ENCODE measurements around the gene TPCN2.

The TPCN2 gene

DNA sequence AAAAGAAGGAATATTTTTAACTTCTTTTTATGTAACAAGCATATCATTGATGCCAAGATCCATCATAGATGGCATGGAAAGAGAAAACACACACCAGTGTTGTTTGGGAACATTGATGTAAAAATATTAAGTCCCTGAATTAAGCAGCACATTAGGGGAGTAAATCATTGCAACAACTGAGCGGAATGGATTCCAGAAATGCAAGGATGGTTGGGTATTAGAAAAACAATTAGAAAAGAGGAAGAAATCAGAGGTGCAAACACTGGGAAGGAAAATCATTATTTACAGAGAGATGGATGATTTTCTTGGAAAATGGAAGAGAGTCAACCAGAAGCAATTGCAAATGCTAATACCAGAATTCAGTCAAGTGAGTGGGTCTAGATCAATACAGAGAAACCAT lies 115.1 kb downstream of the TPCN2 start (continued):
- TF ChIP-seq, protein P1, sequence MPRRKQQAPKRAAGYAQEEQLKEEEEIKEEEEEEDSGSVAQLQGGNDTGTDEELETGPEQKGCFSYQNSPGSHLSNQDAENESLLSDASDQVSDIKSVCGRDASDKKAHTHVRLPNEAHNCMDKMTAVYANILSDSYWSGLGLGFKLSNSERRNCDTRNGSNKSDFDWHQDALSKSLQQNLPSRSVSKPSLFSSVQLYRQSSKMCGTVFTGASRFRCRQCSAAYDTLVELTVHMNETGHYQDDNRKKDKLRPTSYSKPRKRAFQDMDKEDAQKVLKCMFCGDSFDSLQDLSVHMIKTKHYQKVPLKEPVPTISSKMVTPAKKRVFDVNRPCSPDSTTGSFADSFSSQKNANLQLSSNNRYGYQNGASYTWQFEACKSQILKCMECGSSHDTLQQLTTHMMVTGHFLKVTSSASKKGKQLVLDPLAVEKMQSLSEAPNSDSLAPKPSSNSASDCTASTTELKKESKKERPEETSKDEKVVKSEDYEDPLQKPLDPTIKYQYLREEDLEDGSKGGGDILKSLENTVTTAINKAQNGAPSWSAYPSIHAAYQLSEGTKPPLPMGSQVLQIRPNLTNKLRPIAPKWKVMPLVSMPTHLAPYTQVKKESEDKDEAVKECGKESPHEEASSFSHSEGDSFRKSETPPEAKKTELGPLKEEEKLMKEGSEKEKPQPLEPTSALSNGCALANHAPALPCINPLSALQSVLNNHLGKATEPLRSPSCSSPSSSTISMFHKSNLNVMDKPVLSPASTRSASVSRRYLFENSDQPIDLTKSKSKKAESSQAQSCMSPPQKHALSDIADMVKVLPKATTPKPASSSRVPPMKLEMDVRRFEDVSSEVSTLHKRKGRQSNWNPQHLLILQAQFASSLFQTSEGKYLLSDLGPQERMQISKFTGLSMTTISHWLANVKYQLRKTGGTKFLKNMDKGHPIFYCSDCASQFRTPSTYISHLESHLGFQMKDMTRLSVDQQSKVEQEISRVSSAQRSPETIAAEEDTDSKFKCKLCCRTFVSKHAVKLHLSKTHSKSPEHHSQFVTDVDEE (CRISPR knock-in tag; IDR thresholded peaks at IDR 0.05): no peak
- TF ChIP-seq, protein P2, sequence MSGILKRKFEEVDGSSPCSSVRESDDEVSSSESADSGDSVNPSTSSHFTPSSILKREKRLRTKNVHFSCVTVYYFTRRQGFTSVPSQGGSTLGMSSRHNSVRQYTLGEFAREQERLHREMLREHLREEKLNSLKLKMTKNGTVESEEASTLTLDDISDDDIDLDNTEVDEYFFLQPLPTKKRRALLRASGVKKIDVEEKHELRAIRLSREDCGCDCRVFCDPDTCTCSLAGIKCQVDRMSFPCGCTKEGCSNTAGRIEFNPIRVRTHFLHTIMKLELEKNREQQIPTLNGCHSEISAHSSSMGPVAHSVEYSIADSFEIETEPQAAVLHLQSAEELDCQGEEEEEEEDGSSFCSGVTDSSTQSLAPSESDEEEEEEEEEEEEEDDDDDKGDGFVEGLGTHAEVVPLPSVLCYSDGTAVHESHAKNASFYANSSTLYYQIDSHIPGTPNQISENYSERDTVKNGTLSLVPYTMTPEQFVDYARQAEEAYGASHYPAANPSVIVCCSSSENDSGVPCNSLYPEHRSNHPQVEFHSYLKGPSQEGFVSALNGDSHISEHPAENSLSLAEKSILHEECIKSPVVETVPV (CRISPR knock-in tag; IDR thresholded peaks at IDR 0.05): no peak
- TF ChIP-seq, protein P3, sequence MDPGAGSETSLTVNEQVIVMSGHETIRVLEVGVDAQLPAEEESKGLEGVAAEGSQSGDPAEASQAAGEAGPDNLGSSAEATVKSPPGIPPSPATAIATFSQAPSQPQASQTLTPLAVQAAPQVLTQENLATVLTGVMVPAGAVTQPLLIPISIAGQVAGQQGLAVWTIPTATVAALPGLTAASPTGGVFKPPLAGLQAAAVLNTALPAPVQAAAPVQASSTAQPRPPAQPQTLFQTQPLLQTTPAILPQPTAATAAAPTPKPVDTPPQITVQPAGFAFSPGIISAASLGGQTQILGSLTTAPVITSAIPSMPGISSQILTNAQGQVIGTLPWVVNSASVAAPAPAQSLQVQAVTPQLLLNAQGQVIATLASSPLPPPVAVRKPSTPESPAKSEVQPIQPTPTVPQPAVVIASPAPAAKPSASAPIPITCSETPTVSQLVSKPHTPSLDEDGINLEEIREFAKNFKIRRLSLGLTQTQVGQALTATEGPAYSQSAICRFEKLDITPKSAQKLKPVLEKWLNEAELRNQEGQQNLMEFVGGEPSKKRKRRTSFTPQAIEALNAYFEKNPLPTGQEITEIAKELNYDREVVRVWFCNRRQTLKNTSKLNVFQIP (CRISPR knock-in tag; IDR thresholded peaks at IDR 0.05; ENCODE audit: borderline replicate concordance, low read depth): no peak
- TF ChIP-seq CSDC2 (CRISPR knock-in tag; IDR thresholded peaks at IDR 0.05) (no peak), ZNF565 (CRISPR knock-in tag; conservative IDR thresholded peaks at IDR 0.05; ENCODE audit: low read depth) (no peak)

DNA sequence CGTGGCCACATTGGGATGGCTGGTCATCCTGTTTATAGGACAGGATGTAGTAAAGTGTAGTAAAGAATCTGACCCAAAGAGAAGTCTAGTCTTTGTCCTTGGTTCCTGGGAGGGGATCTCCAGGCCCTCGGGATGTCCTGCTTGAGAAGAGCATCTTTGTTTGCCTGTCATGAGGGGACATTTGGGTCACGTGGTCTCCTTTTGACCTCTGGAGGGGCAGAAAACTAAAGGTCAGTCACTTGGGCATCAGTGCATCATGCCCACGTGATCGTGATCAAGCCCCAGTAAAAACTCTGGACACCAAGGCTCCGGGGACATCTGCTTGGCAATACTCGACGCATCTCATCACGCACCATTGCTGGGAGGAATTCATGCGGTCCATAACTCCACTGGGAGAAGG lies 116.1 kb downstream of the TPCN2 start:
- no peak for TF ChIP-seq ZNF70 (CRISPR knock-in tag; IDR thresholded peaks at IDR 0.05)
- TF ChIP-seq TCF4 (CRISPR knock-in tag; IDR thresholded peaks at IDR 0.05; ENCODE audit: borderline replicate concordance): no peak
- TF ChIP-seq, protein P4, sequence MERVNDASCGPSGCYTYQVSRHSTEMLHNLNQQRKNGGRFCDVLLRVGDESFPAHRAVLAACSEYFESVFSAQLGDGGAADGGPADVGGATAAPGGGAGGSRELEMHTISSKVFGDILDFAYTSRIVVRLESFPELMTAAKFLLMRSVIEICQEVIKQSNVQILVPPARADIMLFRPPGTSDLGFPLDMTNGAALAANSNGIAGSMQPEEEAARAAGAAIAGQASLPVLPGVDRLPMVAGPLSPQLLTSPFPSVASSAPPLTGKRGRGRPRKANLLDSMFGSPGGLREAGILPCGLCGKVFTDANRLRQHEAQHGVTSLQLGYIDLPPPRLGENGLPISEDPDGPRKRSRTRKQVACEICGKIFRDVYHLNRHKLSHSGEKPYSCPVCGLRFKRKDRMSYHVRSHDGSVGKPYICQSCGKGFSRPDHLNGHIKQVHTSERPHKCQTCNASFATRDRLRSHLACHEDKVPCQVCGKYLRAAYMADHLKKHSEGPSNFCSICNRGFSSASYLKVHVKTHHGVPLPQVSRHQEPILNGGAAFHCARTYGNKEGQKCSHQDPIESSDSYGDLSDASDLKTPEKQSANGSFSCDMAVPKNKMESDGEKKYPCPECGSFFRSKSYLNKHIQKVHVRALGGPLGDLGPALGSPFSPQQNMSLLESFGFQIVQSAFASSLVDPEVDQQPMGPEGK (CRISPR knock-in tag; IDR thresholded peaks at IDR 0.05; ENCODE audit: borderline replicate concordance): no peak
- TF ChIP-seq ZFP3 (CRISPR knock-in tag; IDR thresholded peaks at IDR 0.05): no peak
- TF ChIP-seq BACH2 (CRISPR knock-in tag; IDR thresholded peaks at IDR 0.05; ENCODE audit: borderline replicate concordance): no peak
- no peak for TF ChIP-seq RARB (CRISPR knock-in tag; IDR thresholded peaks at IDR 0.05)
- TF ChIP-seq SNAI2 (CRISPR knock-in tag; IDR thresholded peaks at IDR 0.05): no peak
- no peak for TF ChIP-seq ZNF8 (CRISPR knock-in tag; IDR thresholded peaks at IDR 0.05)
- TF ChIP-seq ESRRG (CRISPR knock-in tag; IDR thresholded peaks at IDR 0.05): no peak
- TF ChIP-seq, protein P3 (CRISPR knock-in tag; IDR thresholded peaks at IDR 0.05; ENCODE audit: borderline replicate concordance, low read depth): no peak
- no peak for TF ChIP-seq CSDC2 (CRISPR knock-in tag; IDR thresholded peaks at IDR 0.05)
- TF ChIP-seq, protein P2 (CRISPR knock-in tag; IDR thresholded peaks at IDR 0.05): no peak
- TF ChIP-seq PPARA (CRISPR knock-in tag; IDR thresholded peaks at IDR 0.05; ENCODE audit: borderline replicate concordance): no peak
- no peak for TF ChIP-seq ZNF565 (CRISPR knock-in tag; conservative IDR thresholded peaks at IDR 0.05; ENCODE audit: low read depth)
- no peak for TF ChIP-seq ZC3H10 (CRISPR knock-in tag; IDR thresholded peaks at IDR 0.05)
- no peak for TF ChIP-seq TOX (CRISPR knock-in tag; IDR thresholded peaks at IDR 0.05; ENCODE audit: borderline replicate concordance)
- TF ChIP-seq, protein P1 (CRISPR knock-in tag; IDR thresholded peaks at IDR 0.05): no peak
- no peak for TF ChIP-seq ZFP30 (CRISPR knock-in tag; IDR thresholded peaks at IDR 0.05)
- ATAC-seq: no peak
